HG02610 (cell line): ENCODE measurements around the gene DOCK3.
"Not testable (repeated sequence)": the region's sequence is repeated elsewhere in the genome, so short reads cannot be mapped to it uniquely, and the experiment has no call there.

Source experiments
- ATAC-seq: cut with Tn5 transposase; IDR thresholded peaks from one replicate; pipeline ENCODE4 v1.9.1; 2021; ENCODE audit warnings: mild to moderate bottlenecking, moderate library complexity; ENCODE audit not compliant: unreplicated experiment

The DOCK3 gene

GRCh38 chr3:50651920-50652529 lies 22.7 kb upstream of the DOCK3 start:
- no peak for ATAC-seq

GRCh38 chr3:50652709-50653108 lies 22.0 kb upstream of the DOCK3 start:
- ATAC-seq, result no peak

GRCh38 chr3:50653937-50654595 lies 20.7 kb upstream of the DOCK3 start:
- no peak for ATAC-seq

- no peak for ATAC-seq
Measured at GRCh38 chr3:50655009-50655830, 19.5 kb upstream of the DOCK3 start.

GRCh38 chr3:50656417-50657195 lies 18.1 kb upstream of the DOCK3 start:
- ATAC-seq, result no peak

- ATAC-seq, result no peak
Measured at GRCh38 chr3:50657407-50657806, 17.3 kb upstream of the DOCK3 start.

GRCh38 chr3:50657816-50658215 lies 16.9 kb upstream of the DOCK3 start:
- ATAC-seq, result no peak

GRCh38 chr3:50658416-50658815 lies 16.3 kb upstream of the DOCK3 start:
- no peak for ATAC-seq

GRCh38 chr3:50658831-50659230 lies 15.9 kb upstream of the DOCK3 start:
- ATAC-seq, result no peak

- ATAC-seq, result no peak
Measured at GRCh38 chr3:50660386-50660785, 14.3 kb upstream of the DOCK3 start.

- no peak for ATAC-seq
Measured at GRCh38 chr3:50661321-50661837, 13.3 kb upstream of the DOCK3 start.

- ATAC-seq, result no peak
Measured at GRCh38 chr3:50662408-50662807, 12.3 kb upstream of the DOCK3 start.

- ATAC-seq, result no peak
Measured at GRCh38 chr3:50665081-50665840, 9.5 kb upstream of the DOCK3 start.

- not testable (repeated sequence) for ATAC-seq
Measured at GRCh38 chr3:50665841-50666115, 8.9 kb upstream of the DOCK3 start.

GRCh38 chr3:50666837-50667236 lies 7.9 kb upstream of the DOCK3 start:
- ATAC-seq, result no peak

GRCh38 chr3:50671331-50671730 lies 3.4 kb upstream of the DOCK3 start:
- no peak for ATAC-seq

GRCh38 chr3:50672656-50673055 lies 2.1 kb upstream of the DOCK3 start:
- no peak for ATAC-seq

- no peak for ATAC-seq
Measured at GRCh38 chr3:50673931-50674330, 796 bp upstream of the DOCK3 start.

- no peak for ATAC-seq
Measured at GRCh38 chr3:50675179-50676030, 678 bp downstream of the DOCK3 start.
